Uterus (tissue), 2 donors: ENCODE measurements around the gene ZFAND3.

Experiments used
- CTCF ChIP-seq, 4 experiments: fragments of 200-600 bp in 2 of 4; fragments of 450-650 bp in 2 of 4; sonication (generic) in 2 of 4; IDR thresholded peaks; one replicate each; pipeline ENCODE4 v1.5.1; 2016 to 2019; ENCODE audit warnings: antibody characterized with exemption in 4 of 4, mild to moderate bottlenecking in 2 of 4, moderate library complexity in 1 of 4
- POLR2A ChIP-seq, 2 donors: fragments of 450-650 bp; IDR thresholded peaks; one replicate each; pipeline ENCODE4 v1.6.1; 2016; ENCODE audit warnings: antibody characterized with exemption in 2 of 2, mild to moderate bottlenecking in 1 of 2, moderate library complexity in 1 of 2

DNA sequence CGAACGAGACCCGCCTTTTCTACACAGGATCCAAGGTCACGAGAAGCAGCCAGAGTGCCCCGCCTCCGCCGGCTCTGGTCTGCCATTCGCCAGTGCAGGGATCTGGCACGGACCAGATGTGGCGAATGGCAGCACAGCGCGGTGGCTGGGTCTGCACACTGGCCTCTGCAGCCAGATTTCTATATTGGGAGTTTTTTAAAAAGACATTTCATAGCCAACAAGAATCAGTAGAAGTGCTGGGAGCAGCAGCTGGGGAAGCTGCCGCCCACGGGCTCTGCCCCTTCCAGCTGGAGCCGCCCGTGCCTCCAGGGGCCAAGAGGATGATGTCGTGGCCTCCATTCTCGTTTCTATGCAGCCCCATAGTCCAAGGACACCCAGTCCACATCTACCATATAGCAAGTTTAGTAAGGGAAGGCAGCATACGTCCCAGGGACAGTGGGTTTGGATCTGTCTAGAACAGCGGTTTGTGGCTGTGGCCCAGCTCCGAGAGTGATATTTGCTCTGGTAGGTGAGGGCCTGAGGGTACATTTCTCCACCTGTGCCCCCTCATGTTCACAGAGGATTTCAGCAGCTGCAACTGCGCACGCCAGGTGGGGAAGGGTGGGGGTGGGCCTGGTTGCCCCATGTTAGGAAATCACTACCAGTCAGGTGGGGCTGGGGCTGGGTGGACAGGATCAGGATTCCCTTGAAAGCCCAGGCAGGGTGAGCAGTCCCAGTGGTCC, 333.7 kb downstream of the ZFAND3 start:
- TF ChIP-seq CTCF (IDR thresholded peaks at IDR 0.05) = no peak
- no peak for TF ChIP-seq POLR2A (IDR thresholded peaks at IDR 0.05)
